Measurements from ENCODE around the gene ELF4. TPM values are rescaled to one million over a fixed set of nuclear protein-coding genes. Genes with fewer than 3 reads are reported as not detected.

ELF4 gene
- 23.0 to 31.9 TPM (median 26.8 TPM) in 5 replicates for total RNA-seq (2022; extraction: Qiagen RNA extraction)

GRCh38 chrX:130110379-130111219, at the start of gene ELF4:
ELF4 (minus strand) TSS chrX:130110497; CDS start chrX:130081330, 29,167 bp downstream.

Other genes with a start within 250 kb of the ELF4 start
- gene UTP14A, start 204.3 kb downstream of the ELF4 start, total RNA-seq (2022; extraction: Qiagen RNA extraction), result 40.0 to 57.8 TPM (median 42.5 TPM) in 5 replicates
- gene BCORL1, start 127.9 kb downstream of the ELF4 start, total RNA-seq (2022; extraction: Qiagen RNA extraction), result 6.7 to 13.5 TPM (median 10.3 TPM) in 5 replicates
- gene AIFM1, start 55.3 kb upstream of the ELF4 start, total RNA-seq (2022; extraction: Qiagen RNA extraction), result 67.4 to 77.6 TPM (median 72.9 TPM) in 5 replicates
- 0.13 to 0.31 TPM (median 0.17 TPM) in 5 replicates for gene RAB33A, start 61.5 kb upstream of the ELF4 start, total RNA-seq (2022; extraction: Qiagen RNA extraction)
- 2.4 to 3.8 TPM (median 2.8 TPM) in 5 replicates for gene ZNF280C, start 158.4 kb upstream of the ELF4 start, total RNA-seq (2022; extraction: Qiagen RNA extraction)
- gene SLC25A14, start 229.4 kb upstream of the ELF4 start, total RNA-seq (2022; extraction: Qiagen RNA extraction), result 16.3 to 19.0 TPM (median 16.8 TPM) in 5 replicates